ENCODE data around the gene HSP90B1. TPM values are rescaled to one million over a fixed set of nuclear protein-coding genes. Genes with fewer than 3 reads are reported as not detected.
A peak's percentile ranks its signal among the peaks of the same experiment; 100 is the strongest.

Gene HSP90B1
- total RNA-seq, 4 donors from 2014 or later: 171 to 346 (median 211) TPM

DNA sequence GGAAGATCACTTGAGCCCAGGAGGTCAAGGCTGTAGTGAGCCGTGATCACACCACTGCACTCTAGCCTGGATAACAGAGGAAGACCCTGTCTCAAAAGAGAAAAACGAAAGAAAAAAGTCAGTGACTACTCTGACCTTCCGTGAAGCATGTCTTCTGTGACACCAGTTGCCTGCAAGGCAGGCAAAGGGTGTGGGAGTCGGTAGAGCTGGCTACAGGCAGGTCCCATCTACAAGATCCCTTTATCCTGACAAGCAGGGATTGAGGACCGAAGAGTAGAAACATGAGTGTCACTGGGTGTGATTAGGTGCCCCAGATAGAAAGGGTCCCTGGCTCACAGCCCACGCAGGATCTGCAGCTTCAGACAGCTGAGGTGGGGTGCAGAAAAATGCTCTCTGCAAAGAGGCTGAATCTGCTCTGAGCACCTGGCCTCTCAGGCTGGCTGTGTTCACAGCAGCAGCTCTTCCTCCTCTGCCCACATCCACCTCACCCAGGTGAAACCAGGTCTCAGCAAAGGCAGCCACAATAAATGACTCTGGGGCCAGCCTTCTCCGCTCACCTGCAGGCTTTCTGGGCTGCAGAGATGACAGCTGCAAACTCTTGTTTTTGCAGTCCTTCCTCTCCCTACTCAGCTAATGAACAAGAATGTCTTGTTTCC, 28.6 kb upstream of the HSP90B1 start:
- in situ Hi-C loops (cut with MboI; ENCODE audit: low pct_ligation_motif_present in 1 of 4, low pct_unique_long_range_greater_than_20kb in 1 of 4, low sequenced_read_pairs in 3 of 4) (no loop called here), intact Hi-C loops (cut with DNase I; ENCODE audit: low total_unique reads) (no loop called here)
- Histone ChIP-seq H3K27me3 (no peaks in the 10 kb centered on the region), H3K36me3 (no peaks in the 10 kb centered on the region), H3K27ac (no peak overlapping the region), H3K4me3 (no peak overlapping the region), H3K9me3 (no peaks in the 10 kb centered on the region), H3K4me1 (no peaks in the 10 kb centered on the region)
- no peak for TF ChIP-seq POLR2AphosphoS5 (IDR thresholded peaks at IDR 0.05)
- no peak for TF ChIP-seq EP300 (IDR thresholded peaks at IDR 0.05; ENCODE audit: low read depth)
- TF ChIP-seq POLR2A (IDR thresholded peaks at IDR 0.05): no peak
- TF ChIP-seq, protein P1, sequence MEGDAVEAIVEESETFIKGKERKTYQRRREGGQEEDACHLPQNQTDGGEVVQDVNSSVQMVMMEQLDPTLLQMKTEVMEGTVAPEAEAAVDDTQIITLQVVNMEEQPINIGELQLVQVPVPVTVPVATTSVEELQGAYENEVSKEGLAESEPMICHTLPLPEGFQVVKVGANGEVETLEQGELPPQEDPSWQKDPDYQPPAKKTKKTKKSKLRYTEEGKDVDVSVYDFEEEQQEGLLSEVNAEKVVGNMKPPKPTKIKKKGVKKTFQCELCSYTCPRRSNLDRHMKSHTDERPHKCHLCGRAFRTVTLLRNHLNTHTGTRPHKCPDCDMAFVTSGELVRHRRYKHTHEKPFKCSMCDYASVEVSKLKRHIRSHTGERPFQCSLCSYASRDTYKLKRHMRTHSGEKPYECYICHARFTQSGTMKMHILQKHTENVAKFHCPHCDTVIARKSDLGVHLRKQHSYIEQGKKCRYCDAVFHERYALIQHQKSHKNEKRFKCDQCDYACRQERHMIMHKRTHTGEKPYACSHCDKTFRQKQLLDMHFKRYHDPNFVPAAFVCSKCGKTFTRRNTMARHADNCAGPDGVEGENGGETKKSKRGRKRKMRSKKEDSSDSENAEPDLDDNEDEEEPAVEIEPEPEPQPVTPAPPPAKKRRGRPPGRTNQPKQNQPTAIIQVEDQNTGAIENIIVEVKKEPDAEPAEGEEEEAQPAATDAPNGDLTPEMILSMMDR (IDR thresholded peaks at IDR 0.05): no peak
- 75 to 81% methylated on average over 5 to 7 of the region's 7 CpGs for whole genome bisulfite sequencing, 2 donors (ENCODE audit: low coverage in 1 of 2)
- peak; percentile 18 for DNase-seq

GRCh38 chr12:103903993-103904392, 26.2 kb upstream of the HSP90B1 start:
- DNase-seq: no peak
- WGBS, 2 donors (ENCODE audit: low coverage in 1 of 2): 100% methylated on average over 1 of the region's 1 CpG; no CpG with 5 or more reads in 1 of the 2 donors
- in situ Hi-C loops (cut with MboI; ENCODE audit: low pct_ligation_motif_present in 1 of 4, low pct_unique_long_range_greater_than_20kb in 1 of 4, low sequenced_read_pairs in 3 of 4): no loop called here
- H3K4me3 ChIP-seq: no peak overlapping the region
- no peaks in the 10 kb centered on the region for H3K4me1 ChIP-seq
- no peaks in the 10 kb centered on the region for H3K36me3 ChIP-seq
- no peaks in the 10 kb centered on the region for H3K27me3 ChIP-seq
- H3K27ac ChIP-seq: no peak overlapping the region
- H3K9me3 ChIP-seq: no peaks in the 10 kb centered on the region
- intact Hi-C loops (cut with DNase I; ENCODE audit: low total_unique reads): no loop called here
- TF ChIP-seq EP300 (IDR thresholded peaks at IDR 0.05; ENCODE audit: low read depth): no peak
- TF ChIP-seq, protein P1 (IDR thresholded peaks at IDR 0.05): no peak
- TF ChIP-seq POLR2AphosphoS5 (IDR thresholded peaks at IDR 0.05): no peak
- TF ChIP-seq POLR2A (IDR thresholded peaks at IDR 0.05): no peak

DNA sequence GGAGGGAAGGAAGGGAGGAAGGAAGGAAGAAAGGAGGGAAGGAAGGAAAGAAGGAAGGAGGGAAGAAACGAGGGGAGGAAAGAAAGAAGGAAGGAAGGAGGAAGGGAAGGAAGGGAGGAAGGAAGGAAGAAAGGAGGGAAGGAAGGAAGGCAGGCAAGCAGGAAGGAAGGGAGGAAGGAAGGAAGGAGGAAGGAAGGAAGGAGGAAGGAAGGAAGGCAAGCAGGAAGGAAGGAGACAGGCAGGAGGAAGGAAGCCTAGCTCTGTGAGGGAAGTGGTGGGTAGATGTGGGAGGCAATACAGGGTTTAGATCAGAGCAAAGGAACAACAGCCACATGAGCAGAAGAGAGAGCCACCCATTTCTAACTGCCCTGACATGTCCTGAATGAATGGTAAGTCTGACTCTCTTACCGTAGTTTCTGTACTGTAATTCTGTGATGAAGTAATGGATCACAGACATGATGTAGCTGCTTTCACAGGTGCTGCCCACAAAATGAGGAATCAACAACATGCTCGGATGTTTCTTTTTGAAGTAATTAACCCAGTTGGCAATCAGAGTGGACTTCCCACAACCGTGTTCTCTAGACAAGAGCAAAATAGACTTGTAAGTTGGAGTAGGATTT, 24.4 kb upstream of the HSP90B1 start:
- no peak overlapping the region for H3K27ac ChIP-seq
- TF ChIP-seq EP300 (IDR thresholded peaks at IDR 0.05; ENCODE audit: low read depth) (no peak), POLR2AphosphoS5 (IDR thresholded peaks at IDR 0.05) (no peak), POLR2A (IDR thresholded peaks at IDR 0.05) (no peak)
- TF ChIP-seq, protein P1 (IDR thresholded peaks at IDR 0.05): no peak
- in situ Hi-C loops (cut with MboI; ENCODE audit: low pct_ligation_motif_present in 1 of 4, low pct_unique_long_range_greater_than_20kb in 1 of 4, low sequenced_read_pairs in 3 of 4) (no loop called here), intact Hi-C loops (cut with DNase I; ENCODE audit: low total_unique reads) (no loop called here)
- no peaks in the 10 kb centered on the region for H3K27me3 ChIP-seq
- no peak overlapping the region for H3K4me3 ChIP-seq
- no peaks in the 10 kb centered on the region for H3K36me3 ChIP-seq
- no peaks in the 10 kb centered on the region for H3K9me3 ChIP-seq
- no peaks in the 10 kb centered on the region for H3K4me1 ChIP-seq
- no peak for DNase-seq
- WGBS, 2 donors (ENCODE audit: low coverage in 1 of 2): 64 to 67% methylated on average over 4 of the region's 4 CpGs

DNA sequence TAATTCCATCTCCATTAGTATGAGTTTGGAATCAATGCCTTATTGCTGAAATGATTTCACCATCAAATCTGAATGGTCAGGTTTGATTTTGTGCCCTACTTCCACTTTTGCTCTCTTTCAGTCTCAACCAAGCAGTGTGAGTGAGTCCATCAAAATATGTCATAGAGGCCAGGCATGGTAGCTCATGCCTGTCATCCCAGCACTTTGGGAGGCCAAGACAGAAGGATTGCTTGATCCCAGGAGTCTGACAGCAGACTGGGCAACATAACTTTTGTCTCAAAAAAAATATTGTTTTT, 22.0 kb upstream of the HSP90B1 start:
- DNase-seq: no peak

More for the DNA sequence above, 22.0 kb upstream of the HSP90B1 start:
- Histone ChIP-seq H3K36me3 (no peaks in the 10 kb centered on the region), H3K4me1 (no peaks in the 10 kb centered on the region), H3K4me3 (no peak overlapping the region), H3K27me3 (no peaks in the 10 kb centered on the region), H3K27ac (no peak overlapping the region), H3K9me3 (no peaks in the 10 kb centered on the region)
- in situ Hi-C loops (cut with MboI; ENCODE audit: low pct_ligation_motif_present in 1 of 4, low pct_unique_long_range_greater_than_20kb in 1 of 4, low sequenced_read_pairs in 3 of 4): no loop called here
- TF ChIP-seq POLR2A (IDR thresholded peaks at IDR 0.05) (no peak), POLR2AphosphoS5 (IDR thresholded peaks at IDR 0.05) (no peak), EP300 (IDR thresholded peaks at IDR 0.05; ENCODE audit: low read depth) (no peak)
- intact Hi-C loops (cut with DNase I; ENCODE audit: low total_unique reads): no loop called here

Measured in transverse colon (tissue), 4 donors.